Measurements from ENCODE around the gene BDNF.

- TF ChIP-seq, protein P1, sequence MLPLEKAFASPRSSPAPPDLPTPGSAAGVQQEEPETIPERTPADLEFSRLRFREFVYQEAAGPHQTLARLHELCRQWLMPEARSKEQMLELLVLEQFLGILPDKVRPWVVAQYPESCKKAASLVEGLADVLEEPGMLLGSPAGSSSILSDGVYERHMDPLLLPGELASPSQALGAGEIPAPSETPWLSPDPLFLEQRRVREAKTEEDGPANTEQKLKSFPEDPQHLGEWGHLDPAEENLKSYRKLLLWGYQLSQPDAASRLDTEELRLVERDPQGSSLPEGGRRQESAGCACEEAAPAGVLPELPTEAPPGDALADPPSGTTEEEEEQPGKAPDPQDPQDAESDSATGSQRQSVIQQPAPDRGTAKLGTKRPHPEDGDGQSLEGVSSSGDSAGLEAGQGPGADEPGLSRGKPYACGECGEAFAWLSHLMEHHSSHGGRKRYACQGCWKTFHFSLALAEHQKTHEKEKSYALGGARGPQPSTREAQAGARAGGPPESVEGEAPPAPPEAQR (CRISPR knock-in tag; IDR thresholded peaks at IDR 0.05): no peak
- TF ChIP-seq ELF4 (CRISPR knock-in tag; IDR thresholded peaks at IDR 0.05; ENCODE audit: low read depth) (no peak), E2F5 (CRISPR knock-in tag; IDR thresholded peaks at IDR 0.05) (no peak), NR3C1 (CRISPR knock-in tag; conservative IDR thresholded peaks at IDR 0.05; ENCODE audit: low read depth) (no peak), CREM (CRISPR knock-in tag; IDR thresholded peaks at IDR 0.05) (no peak), ATF6 (CRISPR knock-in tag; IDR thresholded peaks at IDR 0.05) (no peak), SP1 (CRISPR knock-in tag; conservative IDR thresholded peaks at IDR 0.05) (no peak), ARID4B (CRISPR knock-in tag; IDR thresholded peaks at IDR 0.05; ENCODE audit: borderline replicate concordance) (no peak), ETV6 (CRISPR knock-in tag; IDR thresholded peaks at IDR 0.05) (no peak), CBFB (CRISPR knock-in tag; IDR thresholded peaks at IDR 0.05; ENCODE audit: low read depth) (no peak)
- TF ChIP-seq, protein P2, sequence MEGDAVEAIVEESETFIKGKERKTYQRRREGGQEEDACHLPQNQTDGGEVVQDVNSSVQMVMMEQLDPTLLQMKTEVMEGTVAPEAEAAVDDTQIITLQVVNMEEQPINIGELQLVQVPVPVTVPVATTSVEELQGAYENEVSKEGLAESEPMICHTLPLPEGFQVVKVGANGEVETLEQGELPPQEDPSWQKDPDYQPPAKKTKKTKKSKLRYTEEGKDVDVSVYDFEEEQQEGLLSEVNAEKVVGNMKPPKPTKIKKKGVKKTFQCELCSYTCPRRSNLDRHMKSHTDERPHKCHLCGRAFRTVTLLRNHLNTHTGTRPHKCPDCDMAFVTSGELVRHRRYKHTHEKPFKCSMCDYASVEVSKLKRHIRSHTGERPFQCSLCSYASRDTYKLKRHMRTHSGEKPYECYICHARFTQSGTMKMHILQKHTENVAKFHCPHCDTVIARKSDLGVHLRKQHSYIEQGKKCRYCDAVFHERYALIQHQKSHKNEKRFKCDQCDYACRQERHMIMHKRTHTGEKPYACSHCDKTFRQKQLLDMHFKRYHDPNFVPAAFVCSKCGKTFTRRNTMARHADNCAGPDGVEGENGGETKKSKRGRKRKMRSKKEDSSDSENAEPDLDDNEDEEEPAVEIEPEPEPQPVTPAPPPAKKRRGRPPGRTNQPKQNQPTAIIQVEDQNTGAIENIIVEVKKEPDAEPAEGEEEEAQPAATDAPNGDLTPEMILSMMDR (IDR thresholded peaks at IDR 0.05): no peak
- TF ChIP-seq, protein P3, sequence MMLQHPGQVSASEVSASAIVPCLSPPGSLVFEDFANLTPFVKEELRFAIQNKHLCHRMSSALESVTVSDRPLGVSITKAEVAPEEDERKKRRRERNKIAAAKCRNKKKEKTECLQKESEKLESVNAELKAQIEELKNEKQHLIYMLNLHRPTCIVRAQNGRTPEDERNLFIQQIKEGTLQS (CRISPR knock-in tag; conservative IDR thresholded peaks at IDR 0.05): no peak
These were observed 51.4 kb downstream of the BDNF start for GRCh38 chr11:27648840-27649239.
